Heart right ventricle (tissue), 16 donors: ENCODE results near the gene ALAS2. TPM values are rescaled to one million over a fixed set of nuclear protein-coding genes. Genes with fewer than 3 reads are reported as not detected.

Experiments used
- ATAC-seq, 8 donors: fragments of 200-7000 bp; cut with Tn5 transposase; one replicate each; pipeline ENCODE4 v1.9.1; 2020; ENCODE audit warnings: mild to moderate bottlenecking in 8 of 8, moderate library complexity in 8 of 8, moderate number of reproducible peaks in 1 of 8
- DNase-seq, 2 donors: peaks; one replicate each; pipeline ENCODE4 v3.0.0-alpha.2; 2020
- H3K27ac ChIP-seq, 10 donors: fragments of 200-600 bp; sonication (generic) in 2 of 10; one replicate each; pipeline versions ENCODE4 v1.5.0 to v1.8.0; 2020 to 2022; ENCODE audit warnings: mild to moderate bottlenecking in 3 of 10
- H3K27me3 ChIP-seq, 7 donors: fragments of 200-600 bp; one replicate each; pipeline ENCODE4 v1.8.0; 2021 to 2022; ENCODE audit warnings: mild to moderate bottlenecking in 2 of 7
- H3K36me3 ChIP-seq, 9 donors: fragments of 200-600 bp; sonication (generic) in 1 of 9; one replicate each; pipeline versions ENCODE4 v1.5.0 to v1.8.0; 2020 to 2022; ENCODE audit warnings: mild to moderate bottlenecking in 2 of 9
- H3K4me1 ChIP-seq, 9 donors: fragments of 200-600 bp; sonication (generic) in 1 of 9; one replicate each; pipeline versions ENCODE4 v1.5.0 to v1.8.0; 2020 to 2022; ENCODE audit warnings: mild to moderate bottlenecking in 4 of 9
- H3K4me3 ChIP-seq, 10 donors: fragments of 200-600 bp; sonication (generic) in 2 of 10; one replicate each; pipeline versions ENCODE4 v1.5.0 to v1.8.0; 2020 to 2022; ENCODE audit warnings: mild to moderate bottlenecking in 7 of 10, moderate library complexity in 2 of 10
- H3K9me3 ChIP-seq, 11 donors: fragments of 200-600 bp in 10 of 11; sonication (generic) in 2 of 11; one replicate each; pipeline versions ENCODE4 v1.5.0 to v1.8.0; 2013 to 2022; ENCODE audit warnings: mild to moderate bottlenecking in 2 of 11, control low read depth in 1 of 11, moderate library complexity in 1 of 11
- CTCF ChIP-seq, 9 donors: fragments of 200-600 bp; sonication (generic) in 2 of 9; IDR thresholded peaks; one replicate each; pipeline versions ENCODE4 v1.5.0 to v1.8.0; 2021 to 2022; ENCODE audit warnings: antibody characterized with exemption in 9 of 9, mild to moderate bottlenecking in 5 of 9, moderate library complexity in 1 of 9
- WGBS, 2 donors: extraction: QIAGEN DNeasy Blood & Tissue Kit; methylation state at CpG; one replicate each; pipeline ENCODE4 v1.1.7; 2013; ENCODE audit warnings: inconsistent platforms in 1 of 2; 5-methylcytosine and 5-hydroxymethylcytosine counted together
- intact Hi-C, 10 donors: fragments of 100-400 bp; cut with DNase I; formaldehyde crosslinking; loops; one replicate each; pipeline versions ENCODE4 v1.11.1 to v1.14.2; 2022
- polyA plus RNA-seq, 2 donors: library from polyadenylated mRNA; stranded (reverse); fragments of 200-250 nt; gene quantifications; one replicate each; pipeline ENCODE4 v1.2.3, GENCODE V29; 2013
- total RNA-seq, 10 donors: library from RNA; stranded (reverse); fragmentation: NEBNext Ultra II Directional in 3 of 10; extraction: Animal tissue kit (Norgen Biotek cat#: 25700) in 3 of 10; gene quantifications; one replicate each; pipeline versions ENCODE4 v1.2.1 to v1.2.4, GENCODE V29; 2021 to 2023
- donor health status: Arrhythmogenic right ventricular cardiomyopathy.
- donor health status: ischemic (EF 13 %, LVEDD 7.1; RV severe dilation, severe dysfunction).
- donor health status: healthy with polysubstance abuse.
- donor health status: DM: no; HTN: yes; CAD: no.
- donor health status: DM: no; HTN: no; CAD: no.
- donor health status: ischemic (EF 25% LVEDD 6.9; RV normal size, moderate dysfunction).
- donor health status: ischemic (EF 25% LVEDD 5.7; RV mildly dilated, moderate dysfunction).
- donor health status: healthy.
- donor health status: DM: yes; HTN: yes; CAD: no.
- donor health status: Ischemic cardiomyopathy.
- donor health status: ischemic (EF 35%, LVEDD 5.7; RV mildly dilated, moderate dysfunction).
- donor health status: nonischemic (EF 11% LVEDD 7.7; RV severe dilation, severe dysfunction).
- donor health status: DM: yes; HTN: yes; CAD: no.
- donor health status: PGD.
- donor health status: ischemic (EF 29% LVEDD 5.4; RV normal size, mild dysfunction).
- donor health status: nonischemic (EF 23%, LVEDD 6.1; RV moderate dilation, normal function).

The ALAS2 gene
- total and polyA plus RNA-seq, 12 donors, result 0.04 to 3.8 (median 1.4) TPM; not detected in 1

DNA sequence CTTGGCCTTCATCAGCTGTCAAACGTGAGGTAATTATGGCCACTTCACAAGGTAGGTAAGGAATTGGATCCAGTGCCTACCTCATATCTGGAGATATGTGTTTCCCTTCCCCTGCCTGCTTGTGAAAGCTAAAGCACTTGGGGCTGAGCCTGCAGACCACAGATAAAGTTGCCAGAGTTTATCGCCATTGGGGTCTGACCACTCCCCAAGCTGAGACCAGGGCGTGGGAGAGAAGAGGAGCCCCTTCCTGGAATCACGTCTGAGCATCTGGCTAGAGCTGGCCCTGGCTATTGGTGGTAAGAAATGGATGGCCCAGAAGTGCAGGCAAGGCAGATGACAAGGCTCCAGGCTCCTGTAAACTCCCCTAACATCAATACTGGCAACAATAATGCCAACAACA, 2.7 kb downstream of the ALAS2 start:
- TF ChIP-seq CTCF (IDR thresholded peaks at IDR 0.05), result no peak
- H3K27ac ChIP-seq, result no peak overlapping the region
- no peaks in the 10 kb centered on the region for H3K4me1 ChIP-seq
- H3K36me3 ChIP-seq, result no peaks in the 10 kb centered on the region
- no peak overlapping the region for H3K4me3 ChIP-seq
- H3K27me3 ChIP-seq, result peaks cover 0 to 37% (median 0%) of the 10 kb centered on the region in 7 donors
- ATAC-seq, result no peak
- intact Hi-C loops, result no loop called here
- no peaks in the 10 kb centered on the region for H3K9me3 ChIP-seq
- no peak for DNase-seq
- WGBS, 2 donors, result 70 to 75% methylated on average over 4 of the region's 4 CpGs

DNA sequence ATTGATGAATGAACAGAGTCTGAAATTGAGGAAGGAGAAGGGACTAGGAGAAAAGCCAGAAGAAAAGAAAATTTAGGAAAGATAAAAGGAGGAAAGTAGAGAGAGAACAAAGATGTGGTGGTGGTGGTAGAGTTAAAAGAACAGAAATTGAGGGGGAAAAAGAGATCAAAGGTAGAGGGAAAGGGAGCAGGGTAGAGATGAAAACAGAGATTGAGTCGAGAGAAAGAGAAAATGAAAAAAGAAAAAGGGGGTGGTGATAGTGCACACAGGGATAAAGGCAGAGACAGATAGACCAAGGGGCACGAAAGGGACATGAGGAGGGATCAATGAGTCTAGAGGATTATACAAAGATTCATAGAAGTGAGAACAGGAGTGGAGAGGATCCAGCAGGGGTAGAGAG, 3.9 kb downstream of the ALAS2 start:
- peaks cover 0 to 36% (median 0%) of the 10 kb centered on the region in 7 donors for H3K27me3 ChIP-seq
- ATAC-seq (no peak), DNase-seq (no peak)
- no peaks in the 10 kb centered on the region for H3K4me1 ChIP-seq
- intact Hi-C loops, result no loop called here
- no peaks in the 10 kb centered on the region for H3K36me3 ChIP-seq
- H3K27ac ChIP-seq, result no peak overlapping the region
- no peak for TF ChIP-seq CTCF (IDR thresholded peaks at IDR 0.05)
- H3K9me3 ChIP-seq, result no peaks in the 10 kb centered on the region
- no peak overlapping the region for H3K4me3 ChIP-seq
- 84 to 90% methylated on average over 2 of the region's 2 CpGs for WGBS, 2 donors

DNA sequence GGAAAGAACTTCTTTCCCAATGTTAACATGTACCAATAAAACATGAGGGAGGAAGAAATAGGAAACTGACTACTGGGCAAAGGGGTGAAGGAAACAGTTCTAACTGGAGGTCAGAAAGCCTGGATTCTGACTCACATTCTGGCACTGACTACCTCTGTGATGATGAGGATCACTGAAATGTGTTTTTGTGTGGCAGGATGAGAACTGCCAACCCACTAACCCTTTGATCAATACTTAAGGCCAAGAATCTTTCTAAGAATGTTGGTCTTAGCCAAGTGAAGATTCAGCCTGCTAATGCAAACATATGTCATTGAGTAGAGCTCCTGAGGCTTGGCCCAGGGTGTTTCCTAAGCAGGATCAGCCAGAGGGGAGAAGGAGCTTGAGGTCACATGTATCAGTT, 4.6 kb downstream of the ALAS2 start:
- no peaks in the 10 kb centered on the region for H3K9me3 ChIP-seq
- intact Hi-C loops, result no loop called here

DNA sequence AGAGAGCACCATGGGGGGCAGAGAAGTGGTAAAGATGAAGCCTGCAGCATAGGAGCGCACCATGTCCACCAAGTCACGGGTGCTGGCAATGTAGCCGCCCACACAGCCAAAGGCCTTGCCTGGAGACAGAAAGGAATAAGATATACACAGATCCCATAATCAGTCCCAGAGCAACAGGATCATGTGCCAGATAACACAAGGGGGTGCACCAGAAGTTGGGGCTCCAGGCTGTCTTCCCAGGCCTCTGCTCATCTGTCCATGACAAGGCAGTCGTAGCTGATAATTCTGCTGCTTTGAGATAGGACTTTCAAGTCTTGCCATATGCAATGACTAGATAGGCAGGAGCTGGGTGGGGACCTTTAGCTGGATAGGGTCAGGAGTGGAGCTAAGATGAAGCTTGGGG, 15.9 kb downstream of the ALAS2 start:
- Histone ChIP-seq H3K9me3 (no peaks in the 10 kb centered on the region), H3K36me3 (no peaks in the 10 kb centered on the region), H3K27me3 (no peaks in the 10 kb centered on the region), H3K27ac (no peak overlapping the region), H3K4me3 (no peak overlapping the region), H3K4me1 (no peaks in the 10 kb centered on the region)
- no peak for TF ChIP-seq CTCF (IDR thresholded peaks at IDR 0.05)
- ATAC-seq, result no peak
- intact Hi-C loops, result no loop called here
- DNase-seq, result no peak
- WGBS, 2 donors, result 99 to 100% methylated on average over 3 to 4 of the region's 4 CpGs

More for the DNA sequence above, 4.6 kb downstream of the ALAS2 start:
- no peak for TF ChIP-seq CTCF (IDR thresholded peaks at IDR 0.05)
- DNase-seq (no peak), ATAC-seq (no peak)
- H3K27ac ChIP-seq, result no peak overlapping the region
- peaks cover 0 to 29% (median 0%) of the 10 kb centered on the region in 7 donors for H3K27me3 ChIP-seq
- H3K4me3 ChIP-seq, result no peak overlapping the region
- H3K4me1 ChIP-seq, result no peaks in the 10 kb centered on the region
- no peaks in the 10 kb centered on the region for H3K36me3 ChIP-seq
